CD8-positive, alpha-beta memory T cell (primary cell): ENCODE data around the gene ENTREP1. TPM values are rescaled to one million over a fixed set of nuclear protein-coding genes. Genes with fewer than 3 reads are reported as not detected.

Experiments used
- CTCF ChIA-PET: fragments of 350-600 bp; sonication (Branson Sonifier 250); formaldehyde crosslinking; loops from one replicate; lab custom pipeline; 2021; ENCODE audit warnings: antibody characterized with exemption; lab: Charles Lee
- POLR2A ChIA-PET: fragments of 350-600 bp; sonication (Branson Sonifier 250); formaldehyde crosslinking; loops from one replicate; lab custom pipeline; 2021; ENCODE audit warnings: antibody characterized with exemption; lab: Charles Lee
- DNase-seq, 5 donors: peaks; one replicate each; pipeline versions ENCODE4 v3.0.0 to v3.0.0-alpha.2; 2020 to 2022; ENCODE audit warnings: mixed read lengths in 1 of 5
- H3K27ac ChIP-seq: one replicate; pipeline ENCODE4 v1.7.0; 2013; ENCODE audit warnings: low read depth, mild to moderate bottlenecking, low read length, moderate library complexity
- H3K27me3 ChIP-seq: 2 replicates; pipeline ENCODE4 v1.7.0; 2013; ENCODE audit warnings: low read length, mild to moderate bottlenecking; ENCODE audit not compliant: insufficient read depth, poor library complexity, severe bottlenecking
- H3K36me3 ChIP-seq: 2 replicates; pipeline ENCODE4 v1.7.0; 2013; ENCODE audit warnings: mild to moderate bottlenecking, low read length, moderate library complexity; ENCODE audit not compliant: insufficient read depth
- H3K4me1 ChIP-seq: 2 replicates; pipeline ENCODE4 v1.7.0; 2013; ENCODE audit warnings: mild to moderate bottlenecking, low read length, moderate library complexity; ENCODE audit not compliant: insufficient read depth
- H3K4me3 ChIP-seq: 2 replicates; pipeline ENCODE4 v1.7.0; 2013; ENCODE audit warnings: mild to moderate bottlenecking, low read length
- H3K9me3 ChIP-seq: 2 replicates; pipeline ENCODE4 v1.7.0; 2013; ENCODE audit warnings: mild to moderate bottlenecking, low read length
- H3K27ac Mint-ChIP-seq, 8 donors: one replicate each; pipeline ENCODE4 v1.8.0; 2020 to 2021; ENCODE audit warnings: mixed read lengths in 8 of 8, mild to moderate bottlenecking in 6 of 8, inconsistent platforms in 3 of 8, moderate library complexity in 3 of 8
- H3K27me3 Mint-ChIP-seq, 2 donors: one replicate each; pipeline ENCODE4 v1.8.0; 2020 to 2021; ENCODE audit warnings: mixed read lengths in 2 of 2, mild to moderate bottlenecking in 1 of 2, moderate library complexity in 1 of 2
- H3K36me3 Mint-ChIP-seq, 3 donors: one replicate each; pipeline ENCODE4 v1.8.0; 2020 to 2021; ENCODE audit warnings: mixed read lengths in 3 of 3, inconsistent platforms in 1 of 3, mild to moderate bottlenecking in 1 of 3
- H3K4me1 Mint-ChIP-seq, 3 donors: one replicate each; pipeline ENCODE4 v1.8.0; 2020 to 2021; ENCODE audit warnings: mixed read lengths in 3 of 3, inconsistent platforms in 1 of 3, mild to moderate bottlenecking in 1 of 3
- H3K4me3 Mint-ChIP-seq, 7 donors: one replicate each; pipeline ENCODE4 v1.8.0; 2020 to 2021; ENCODE audit warnings: mixed read lengths in 7 of 7, mild to moderate bottlenecking in 6 of 7, moderate library complexity in 4 of 7, inconsistent platforms in 2 of 7
- H3K9me3 Mint-ChIP-seq, 5 donors: one replicate each; pipeline ENCODE4 v1.8.0; 2020 to 2022; ENCODE audit warnings: mixed read lengths in 5 of 5, mild to moderate bottlenecking in 3 of 5, moderate library complexity in 2 of 5, inconsistent platforms in 1 of 5
- polyA plus RNA-seq: library from polyadenylated mRNA; unstranded; fragments of 300-500 nt; fragmentation: Illumina TruSeq; gene quantifications from one replicate; pipeline ENCODE4 v1.2.3, GENCODE V29; 2021
- total RNA-seq, 2 experiments: library from RNA; stranded (reverse); gene quantifications; one replicate each; pipeline ENCODE4 v1.2.3, GENCODE V29; 2021

Gene ENTREP1
- total and polyA plus RNA-seq, 3 experiments from 2014 or later = not detected

DNA sequence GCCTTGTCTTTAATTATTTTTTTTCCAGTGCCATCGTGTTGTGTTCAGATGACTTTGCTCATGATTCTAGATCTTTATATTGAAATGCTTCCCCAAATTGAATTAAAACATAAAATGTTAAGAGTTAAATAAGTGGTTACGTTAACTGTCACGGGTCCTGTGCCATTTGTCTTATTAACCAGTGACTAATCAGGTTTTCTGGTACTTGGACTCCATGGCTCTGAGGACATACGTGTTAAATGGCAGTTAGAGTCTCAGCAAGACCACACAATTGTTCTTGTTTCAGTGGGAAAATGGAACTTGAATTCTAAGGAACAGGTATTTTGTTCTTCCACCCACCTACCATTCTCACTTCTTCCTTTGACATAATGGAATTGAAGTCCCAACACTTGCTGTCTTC is 32.8 kb downstream of the ENTREP1 start:
- CTCF ChIA-PET = no interaction called here
- H3K4me3 Mint-ChIP-seq = no peak overlapping the region
- Histone ChIP-seq H3K4me1 (no peaks in the 10 kb centered on the region), H3K9me3 (no peaks in the 10 kb centered on the region), H3K36me3 (no peaks in the 10 kb centered on the region), H3K4me3 (no peak overlapping the region), H3K27me3 (no peaks in the 10 kb centered on the region), H3K27ac (no peak overlapping the region)
- peaks cover 0 to 2% (median 0%) of the 10 kb centered on the region in 5 donors for H3K9me3 Mint-ChIP-seq
- no peak for DNase-seq
- H3K4me1 Mint-ChIP-seq = no peaks in the 10 kb centered on the region
- H3K27ac Mint-ChIP-seq = no peak overlapping the region
- H3K36me3 Mint-ChIP-seq = no peaks in the 10 kb centered on the region
- H3K27me3 Mint-ChIP-seq = peaks cover 1 to 6% of the 10 kb centered on the region in 2 donors
- POLR2A ChIA-PET = no interaction called here

DNA sequence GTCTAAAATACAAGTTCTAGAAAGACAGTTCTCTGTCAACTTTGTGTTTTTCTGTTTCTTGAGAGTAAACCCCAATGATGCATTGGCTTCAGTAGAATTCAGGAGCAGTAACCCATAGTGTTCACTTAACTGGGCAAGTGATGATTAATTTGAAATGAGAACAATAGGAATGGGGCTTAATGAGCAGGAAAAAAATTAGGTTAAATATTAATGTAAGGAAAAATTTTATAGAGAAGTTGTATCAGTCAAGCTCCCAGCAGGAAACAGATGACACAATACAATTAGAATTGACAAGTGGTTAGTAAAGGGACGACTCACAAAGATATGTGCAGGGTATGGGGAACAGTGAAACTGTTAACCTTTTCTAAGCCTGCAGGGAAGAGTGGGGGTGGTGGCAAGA is 38.2 kb downstream of the ENTREP1 start:
- no peaks in the 10 kb centered on the region for H3K4me1 Mint-ChIP-seq
- CTCF ChIA-PET = no interaction called here
- POLR2A ChIA-PET = no interaction called here

GRCh38 chr9:69364510-69365150 is 39.6 kb downstream of the ENTREP1 start:
- CTCF ChIA-PET = no interaction called here
- Mint-ChIP-seq H3K36me3 (no peaks in the 10 kb centered on the region), H3K4me3 (no peak overlapping the region), H3K27me3 (peaks cover under 1 to 2% of the 10 kb centered on the region in 2 donors), H3K4me1 (no peaks in the 10 kb centered on the region), H3K9me3 (peaks cover 0 to 6% (median 2%) of the 10 kb centered on the region in 5 donors), H3K27ac (no peak overlapping the region)
- Histone ChIP-seq H3K4me3 (no peak overlapping the region), H3K4me1 (no peaks in the 10 kb centered on the region), H3K27ac (no peak overlapping the region), H3K9me3 (no peaks in the 10 kb centered on the region), H3K36me3 (no peaks in the 10 kb centered on the region), H3K27me3 (no peaks in the 10 kb centered on the region)
- POLR2A ChIA-PET = no interaction called here
- no peak for DNase-seq

More for the DNA sequence above, 38.2 kb downstream of the ENTREP1 start:
- no peaks in the 10 kb centered on the region for H3K9me3 ChIP-seq
- no peak overlapping the region for H3K4me3 ChIP-seq
- H3K27ac Mint-ChIP-seq = no peak overlapping the region
- no peak for DNase-seq
- H3K4me3 Mint-ChIP-seq = no peak overlapping the region
- no peaks in the 10 kb centered on the region for H3K36me3 Mint-ChIP-seq
- no peak overlapping the region for H3K27ac ChIP-seq
- no peaks in the 10 kb centered on the region for H3K4me1 ChIP-seq
- H3K27me3 Mint-ChIP-seq = peaks cover 1 to 2% of the 10 kb centered on the region in 2 donors
- H3K27me3 ChIP-seq = no peaks in the 10 kb centered on the region
- H3K9me3 Mint-ChIP-seq = peaks cover 0 to 2% (median 0%) of the 10 kb centered on the region in 5 donors
- H3K36me3 ChIP-seq = no peaks in the 10 kb centered on the region

DNA sequence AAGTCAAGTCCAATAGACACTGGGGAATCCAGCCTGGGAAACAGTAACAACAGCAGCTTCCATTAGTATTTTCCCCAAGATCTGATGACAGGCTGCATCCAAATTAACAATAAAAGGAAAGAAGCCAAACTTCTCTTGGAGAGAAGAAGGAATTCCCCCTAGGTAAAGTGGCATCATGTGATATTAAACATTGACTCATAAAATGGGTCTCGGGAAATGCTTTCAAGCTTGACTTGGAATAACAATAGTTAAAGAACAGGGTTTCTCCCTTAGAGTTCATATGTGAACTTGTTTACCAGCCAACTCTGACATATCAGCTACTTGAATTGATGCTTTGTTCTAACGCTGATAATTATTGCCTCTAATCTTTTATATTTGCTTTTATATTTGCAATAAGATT is 45.4 kb downstream of the ENTREP1 start:
- no peaks in the 10 kb centered on the region for H3K4me1 ChIP-seq
- POLR2A ChIA-PET = no interaction called here
- H3K4me3 Mint-ChIP-seq = no peak overlapping the region
- no peak for DNase-seq
- H3K27me3 Mint-ChIP-seq = peaks cover 10 to 21% of the 10 kb centered on the region in 2 donors
- no peaks in the 10 kb centered on the region for H3K27me3 ChIP-seq
- H3K4me3 ChIP-seq = no peak overlapping the region
- CTCF ChIA-PET = no interaction called here
- no peak overlapping the region for H3K27ac ChIP-seq
- H3K27ac Mint-ChIP-seq = no peak overlapping the region
- H3K9me3 ChIP-seq = no peaks in the 10 kb centered on the region
- no peaks in the 10 kb centered on the region for H3K4me1 Mint-ChIP-seq
- H3K36me3 ChIP-seq = no peaks in the 10 kb centered on the region
- H3K36me3 Mint-ChIP-seq = no peaks in the 10 kb centered on the region
- peaks cover 0 to 8% (median 3%) of the 10 kb centered on the region in 5 donors for H3K9me3 Mint-ChIP-seq

- Histone ChIP-seq H3K27me3 (no peaks in the 10 kb centered on the region), H3K36me3 (no peaks in the 10 kb centered on the region)
These were observed 46.0 kb downstream of the ENTREP1 start for GRCh38 chr9:69371001-69371400.

DNA sequence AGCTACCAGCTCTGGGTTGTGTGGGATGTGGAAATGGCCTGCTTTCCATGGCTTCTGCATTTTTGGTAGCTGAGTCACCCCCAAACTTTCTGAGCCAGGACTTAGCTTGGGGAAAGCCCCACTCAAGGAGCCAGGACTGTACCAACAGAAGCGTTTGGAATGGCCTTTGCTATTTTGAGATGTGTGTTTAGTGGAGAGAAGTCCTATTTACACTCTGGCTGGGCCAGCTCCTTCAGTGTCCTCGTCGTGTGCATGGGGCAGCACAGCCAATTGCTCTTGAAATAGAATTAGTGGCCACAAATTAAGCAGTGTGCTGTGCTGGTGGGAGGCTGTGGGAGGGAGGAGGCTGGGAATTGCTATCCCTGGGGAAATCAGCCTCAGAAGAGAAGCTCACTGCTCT is 51.6 kb downstream of the ENTREP1 start:
- H3K4me3 ChIP-seq = no peak overlapping the region
- Mint-ChIP-seq H3K27me3 (peaks cover 3 to 4% of the 10 kb centered on the region in 2 donors), H3K4me1 (no peaks in the 10 kb centered on the region), H3K4me3 (no peak overlapping the region), H3K27ac (peak overlapping the region in 1 of 8 donors; percentile 27), H3K9me3 (no peaks in the 10 kb centered on the region), H3K36me3 (no peaks in the 10 kb centered on the region)
- ChIA-PET CTCF (no interaction called here), POLR2A (no interaction called here)
- no peak for DNase-seq
- H3K9me3 ChIP-seq = no peaks in the 10 kb centered on the region
- no peaks in the 10 kb centered on the region for H3K36me3 ChIP-seq
- H3K4me1 ChIP-seq = no peaks in the 10 kb centered on the region
- no peak overlapping the region for H3K27ac ChIP-seq
- H3K27me3 ChIP-seq = no peaks in the 10 kb centered on the region

More at GRCh38 chr9:69371001-69371400, 46.0 kb downstream of the ENTREP1 start:
- POLR2A ChIA-PET = no interaction called here
- H3K27ac ChIP-seq = no peak overlapping the region
- Mint-ChIP-seq H3K4me3 (no peak overlapping the region), H3K36me3 (no peaks in the 10 kb centered on the region), H3K9me3 (peaks cover 0 to 8% (median 3%) of the 10 kb centered on the region in 5 donors), H3K27me3 (peaks cover 10 to 21% of the 10 kb centered on the region in 2 donors), H3K27ac (no peak overlapping the region), H3K4me1 (no peaks in the 10 kb centered on the region)
- H3K4me3 ChIP-seq = no peak overlapping the region
- H3K9me3 ChIP-seq = no peaks in the 10 kb centered on the region
- no peak for DNase-seq
- CTCF ChIA-PET = no interaction called here
- H3K4me1 ChIP-seq = no peaks in the 10 kb centered on the region

DNA sequence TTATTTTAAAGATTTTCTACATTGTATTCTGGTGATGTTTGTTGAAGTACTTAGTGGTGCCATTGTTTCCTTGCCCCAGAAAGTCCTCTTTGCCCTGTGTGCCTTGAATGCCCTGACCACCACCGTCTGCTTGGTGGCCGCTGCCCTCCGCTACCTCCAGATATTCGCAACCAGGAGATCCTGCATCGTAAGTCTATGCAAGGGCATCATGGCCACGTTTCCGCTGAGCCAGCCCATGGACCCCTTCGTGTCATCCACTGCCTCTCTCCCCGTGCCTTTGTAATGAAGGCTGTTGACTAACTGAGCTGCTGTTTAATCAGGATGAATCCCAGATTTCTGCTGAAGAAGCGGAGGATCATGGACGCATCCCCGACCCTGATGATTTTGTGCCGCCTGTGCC is 52.3 kb downstream of the ENTREP1 start:
- H3K27me3 Mint-ChIP-seq = peaks cover 3 to 4% of the 10 kb centered on the region in 2 donors
- H3K4me3 Mint-ChIP-seq = no peak overlapping the region
- Histone ChIP-seq H3K27ac (no peak overlapping the region), H3K4me3 (no peak overlapping the region), H3K36me3 (no peaks in the 10 kb centered on the region), H3K27me3 (no peaks in the 10 kb centered on the region), H3K9me3 (no peaks in the 10 kb centered on the region), H3K4me1 (no peaks in the 10 kb centered on the region)
- H3K36me3 Mint-ChIP-seq = no peaks in the 10 kb centered on the region
- no peaks in the 10 kb centered on the region for H3K4me1 Mint-ChIP-seq
- no peak overlapping the region for H3K27ac Mint-ChIP-seq
- ChIA-PET CTCF (no interaction called here), POLR2A (no interaction called here)
- H3K9me3 Mint-ChIP-seq = no peaks in the 10 kb centered on the region
- no peak for DNase-seq

DNA sequence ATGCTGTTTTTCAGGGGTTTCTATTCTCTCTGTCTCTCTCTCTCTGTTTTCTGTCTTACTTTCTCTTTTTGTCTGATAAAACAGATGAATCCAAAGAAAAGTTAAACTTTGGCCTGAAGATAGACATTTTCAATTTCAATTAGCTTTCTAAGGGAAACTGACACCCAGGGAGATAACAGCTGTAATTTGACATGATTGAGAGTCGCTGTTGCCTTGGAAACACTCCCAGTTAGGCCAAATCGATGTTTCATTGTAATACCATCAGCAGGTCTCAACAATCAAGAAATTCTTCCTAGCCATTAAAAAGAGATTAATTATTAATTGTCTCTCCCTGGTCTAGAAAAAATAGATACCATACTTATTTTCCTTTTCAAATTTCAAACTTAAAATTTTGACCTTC is 53.0 kb downstream of the ENTREP1 start:
- peaks cover 3 to 4% of the 10 kb centered on the region in 2 donors for H3K27me3 Mint-ChIP-seq
- H3K9me3 ChIP-seq = no peaks in the 10 kb centered on the region
- no peaks in the 10 kb centered on the region for H3K36me3 ChIP-seq
- no peaks in the 10 kb centered on the region for H3K4me1 ChIP-seq
- no peak for DNase-seq
- ChIA-PET CTCF (no interaction called here), POLR2A (no interaction called here)
- no peak overlapping the region for H3K4me3 Mint-ChIP-seq
- H3K4me1 Mint-ChIP-seq = no peaks in the 10 kb centered on the region
- H3K4me3 ChIP-seq = no peak overlapping the region
- H3K27ac ChIP-seq = no peak overlapping the region
- no peaks in the 10 kb centered on the region for H3K9me3 Mint-ChIP-seq
- no peaks in the 10 kb centered on the region for H3K27me3 ChIP-seq
- H3K36me3 Mint-ChIP-seq = no peaks in the 10 kb centered on the region
- H3K27ac Mint-ChIP-seq = no peak overlapping the region
